AG04449 (cell line): Measurements from ENCODE around the gene TMEM176A.

Source experiments
- CTCF ChIA-PET: fragments of 350-600 bp; formaldehyde crosslinking; extraction: SDS; loops from one replicate; lab custom pipeline; 2021; ENCODE audit warnings: antibody characterized with exemption; lab: Yijun Ruan, JAX
- POLR2A ChIA-PET: fragments of 400-600, 350-600 bp; formaldehyde crosslinking; extraction: SDS; loops from one replicate; lab custom pipeline; 2020; ENCODE audit warnings: antibody characterized with exemption, inconsistent platforms; lab: Yijun Ruan, JAX
- DNase-seq: peaks from one replicate; pipeline ENCODE4 v3.0.0-alpha.2; 2010; ENCODE audit warnings: low read depth, low spot score
- H3K4me3 ChIP-seq: 2 replicates; pipeline ENCODE4 v1.5.1; 2011; ENCODE audit warnings: low read depth, mild to moderate bottlenecking, control low read depth, low read length
- TF ChIP-seq, protein P1 (sequence below): IDR thresholded peaks from one replicate; pipeline ENCODE4 v1.5.1; 2011; ENCODE audit warnings: mild to moderate bottlenecking, moderate library complexity, low read length, control low read depth, inconsistent platforms; ENCODE audit not compliant: insufficient read depth; ENCODE audit errors: missing control alignments

Gene TMEM176A

DNA sequence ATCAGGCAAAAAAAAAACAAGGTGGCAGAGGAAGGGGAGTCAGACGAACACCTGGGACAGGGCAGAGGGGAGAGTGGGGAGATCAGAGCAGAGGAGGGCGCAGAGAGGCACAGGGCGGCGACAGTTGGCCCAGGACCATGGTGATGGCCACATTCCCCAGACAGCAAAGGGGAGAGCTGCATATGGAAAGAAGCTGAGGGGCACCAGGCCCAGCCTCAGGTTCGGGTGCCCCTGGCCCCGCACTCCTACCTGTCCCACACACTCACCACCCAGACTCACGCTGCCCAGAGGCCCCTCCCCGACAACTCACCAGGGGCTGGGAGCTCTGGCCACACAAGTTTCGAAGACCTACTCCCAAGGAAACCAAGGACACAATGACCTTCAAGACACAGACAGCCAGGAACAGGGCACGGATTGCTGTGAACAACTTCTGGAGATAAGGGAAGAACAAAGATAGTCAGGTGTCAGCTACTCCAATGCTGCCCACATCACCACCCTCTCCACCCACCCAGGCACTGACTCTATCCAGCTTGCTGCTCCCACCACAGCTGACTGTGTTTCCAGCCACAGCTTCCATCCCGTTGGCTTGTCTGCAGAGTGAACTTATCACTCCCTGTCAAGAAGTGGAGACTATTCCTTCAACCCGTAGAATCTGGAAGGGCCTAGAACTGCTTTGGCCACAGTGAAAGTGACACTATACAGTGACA is 8.7 kb upstream of the TMEM176A start:
- TF ChIP-seq, protein P1, sequence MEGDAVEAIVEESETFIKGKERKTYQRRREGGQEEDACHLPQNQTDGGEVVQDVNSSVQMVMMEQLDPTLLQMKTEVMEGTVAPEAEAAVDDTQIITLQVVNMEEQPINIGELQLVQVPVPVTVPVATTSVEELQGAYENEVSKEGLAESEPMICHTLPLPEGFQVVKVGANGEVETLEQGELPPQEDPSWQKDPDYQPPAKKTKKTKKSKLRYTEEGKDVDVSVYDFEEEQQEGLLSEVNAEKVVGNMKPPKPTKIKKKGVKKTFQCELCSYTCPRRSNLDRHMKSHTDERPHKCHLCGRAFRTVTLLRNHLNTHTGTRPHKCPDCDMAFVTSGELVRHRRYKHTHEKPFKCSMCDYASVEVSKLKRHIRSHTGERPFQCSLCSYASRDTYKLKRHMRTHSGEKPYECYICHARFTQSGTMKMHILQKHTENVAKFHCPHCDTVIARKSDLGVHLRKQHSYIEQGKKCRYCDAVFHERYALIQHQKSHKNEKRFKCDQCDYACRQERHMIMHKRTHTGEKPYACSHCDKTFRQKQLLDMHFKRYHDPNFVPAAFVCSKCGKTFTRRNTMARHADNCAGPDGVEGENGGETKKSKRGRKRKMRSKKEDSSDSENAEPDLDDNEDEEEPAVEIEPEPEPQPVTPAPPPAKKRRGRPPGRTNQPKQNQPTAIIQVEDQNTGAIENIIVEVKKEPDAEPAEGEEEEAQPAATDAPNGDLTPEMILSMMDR: no peak
- H3K4me3 ChIP-seq: no peak overlapping the region
- DNase-seq: no peak
- ChIA-PET POLR2A (no interaction called here), CTCF (interaction anchor here (0.6 kb wide), 1 partner anchor 13 kb away, joined by 3 read pairs; no protein-coding TSS in a partner anchor)

GRCh38 chr7:150793569-150794238 is 6.9 kb upstream of the TMEM176A start:
- TF ChIP-seq, protein P1: no peak
- POLR2A ChIA-PET: no interaction called here
- no peak for DNase-seq
- CTCF ChIA-PET: no interaction called here
- no peak overlapping the region for H3K4me3 ChIP-seq

DNA sequence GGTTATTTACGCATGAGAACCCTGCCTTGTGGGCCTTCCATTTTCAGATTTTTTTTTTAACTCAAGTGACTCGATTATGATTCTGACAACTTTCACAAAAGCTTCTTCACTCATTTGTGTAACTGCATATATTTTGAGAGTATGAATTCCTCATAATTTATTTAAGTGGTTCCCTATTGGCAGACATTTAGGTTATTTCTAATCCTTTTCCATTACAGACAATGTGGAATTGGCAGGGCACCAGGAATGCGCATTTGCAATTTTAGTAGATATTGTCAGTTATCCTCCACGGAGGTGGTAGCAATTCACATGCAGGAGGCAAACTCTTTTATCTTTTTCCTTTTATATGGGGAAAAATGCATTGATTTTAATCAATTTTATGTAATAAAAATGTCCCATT is 2.9 kb upstream of the TMEM176A start:
- ChIA-PET CTCF (no interaction called here), POLR2A (no interaction called here)
- TF ChIP-seq, protein P1: no peak
- DNase-seq: no peak
- H3K4me3 ChIP-seq: no peak overlapping the region

DNA sequence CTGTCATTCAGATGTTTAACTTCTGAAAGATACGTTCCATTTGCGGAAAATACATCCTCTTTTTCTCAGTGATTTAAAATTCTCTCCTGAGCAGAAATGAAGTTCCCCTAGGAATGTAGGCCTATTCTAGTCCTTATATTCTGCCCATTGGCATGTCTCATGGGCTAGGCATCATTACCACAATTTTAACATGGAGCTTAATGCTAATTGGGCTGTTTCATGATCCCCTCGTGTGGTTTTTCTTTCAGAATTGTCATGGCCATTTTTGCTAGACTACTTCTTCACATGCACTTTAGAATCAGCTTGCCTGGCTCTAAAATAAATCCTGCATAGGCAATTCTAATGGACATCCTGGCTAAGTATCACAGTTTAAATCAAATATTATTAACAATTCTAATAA is 1.4 kb upstream of the TMEM176A start:
- TF ChIP-seq, protein P1: no peak
- ChIA-PET CTCF (interaction anchor here (1.1 kb wide), 1 partner anchor 20 kb away, joined by 4 read pairs; no protein-coding TSS in a partner anchor), POLR2A (no interaction called here)
- H3K4me3 ChIP-seq: no peak overlapping the region
- DNase-seq: no peak

DNA sequence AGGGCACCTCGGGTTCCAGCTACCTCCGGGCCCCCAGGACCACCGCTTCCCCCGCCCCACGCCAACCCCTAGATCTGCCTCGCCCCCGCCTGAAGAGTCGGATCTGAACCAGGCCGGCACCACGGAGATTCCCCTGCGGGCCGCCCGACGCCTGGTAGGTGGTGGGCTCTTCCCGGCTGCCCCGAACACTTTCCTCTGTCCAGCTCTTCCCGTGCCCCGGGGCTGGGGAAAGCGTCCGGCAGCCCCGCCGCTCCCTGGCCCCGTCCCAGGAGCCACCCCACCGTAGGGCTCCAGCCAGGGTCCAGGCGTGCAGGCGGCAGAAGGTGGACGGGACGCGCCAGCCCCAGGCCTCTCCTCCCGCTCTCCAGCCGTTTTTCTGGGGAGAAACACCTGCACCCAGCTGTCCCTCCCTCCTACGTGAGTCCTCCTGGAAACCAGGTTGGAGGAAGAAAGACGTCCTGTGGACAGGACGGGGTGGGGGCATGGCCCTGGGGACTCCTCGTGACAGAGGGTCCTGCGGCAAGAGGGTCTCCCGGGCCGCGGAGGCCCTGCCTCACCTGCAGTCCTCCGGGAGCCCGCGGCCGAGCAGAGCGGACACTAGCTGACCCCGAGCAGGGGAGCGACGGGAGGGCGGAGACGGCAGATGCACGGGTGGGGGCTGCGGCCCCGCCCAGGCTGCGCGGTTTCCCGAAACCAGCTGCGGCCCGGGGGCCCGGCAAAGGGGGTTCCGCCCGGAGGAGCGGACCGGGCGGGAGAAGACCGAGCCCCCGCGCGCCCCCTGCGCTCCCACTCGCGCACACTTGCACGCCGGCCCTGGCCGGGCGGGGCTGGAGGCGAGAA is 608 bp upstream of the TMEM176A start, which contains the start of gene TMEM176B:
Gene TMEM176B (minus strand): TSS at position 624 of the 840 bp plus-strand sequence. CDS start 3,795 bp downstream, outside the sequence.
- TF ChIP-seq, protein P1: no peak
- CTCF ChIA-PET: interaction anchor here (1.1 kb wide), 1 partner anchor 21 kb away, joined by 4 read pairs; no protein-coding TSS in a partner anchor
- POLR2A ChIA-PET: no interaction called here
- DNase-seq: no peak
- H3K4me3 ChIP-seq: no peak within 1 kb of the TSS
